Activated CD8-positive, alpha-beta memory T cell treated with anti-CD3 and anti-CD28 coated beads, Interleukin-2, amount 50 U/mL, for 1 hour (primary cell): ENCODE measurements around the gene NUB1.
A peak's percentile ranks its signal among the peaks of the same experiment; 100 is the strongest.

ENCODE experiments used
- DNase-seq: peaks from one replicate; pipeline ENCODE4 v3.0.0-alpha.2; 2020; ENCODE audit errors: extremely low read depth

The NUB1 gene

DNA sequence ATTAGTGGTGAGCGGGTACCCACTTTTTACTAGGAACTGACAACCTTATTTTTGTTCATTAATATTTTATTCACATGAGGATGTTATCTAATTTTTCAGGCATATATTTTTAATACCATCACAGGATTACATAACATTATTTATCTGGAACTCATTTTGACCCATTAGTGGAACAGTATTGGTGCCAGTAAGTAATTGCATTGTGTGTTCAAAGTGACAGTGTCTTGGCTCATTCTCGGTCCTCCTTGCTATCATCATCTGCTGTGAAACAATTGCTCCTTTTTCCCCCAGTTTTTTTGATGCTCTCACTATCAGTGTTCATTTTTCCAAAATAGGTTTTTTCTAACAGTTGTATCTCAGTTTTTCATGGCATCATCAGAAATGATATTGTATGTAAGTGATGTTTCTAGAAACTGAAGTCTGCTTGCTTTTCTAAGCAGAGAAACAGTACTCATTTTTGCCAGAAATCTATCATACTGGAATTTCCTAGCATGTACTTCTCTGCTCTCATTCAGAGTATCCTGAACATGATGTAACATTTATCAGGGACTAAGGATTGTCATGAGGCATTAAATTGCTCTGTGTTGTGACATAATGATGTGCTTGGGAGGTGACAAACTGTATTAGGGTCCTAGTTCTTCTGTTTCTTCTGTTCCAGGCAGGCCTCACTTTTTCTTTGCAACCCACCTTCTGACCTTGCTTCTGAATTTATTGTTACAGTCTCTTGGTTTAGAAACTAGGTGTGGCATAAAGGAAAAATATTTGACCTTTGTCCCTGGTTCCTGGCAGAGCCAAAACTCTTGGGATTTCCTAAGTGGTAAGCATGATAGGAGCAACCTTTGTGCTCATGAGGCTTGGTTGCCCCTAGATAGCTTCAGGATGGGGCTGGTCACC lies 4.2 kb downstream of the NUB1 start:
- DNase-seq, result no peak

- no peak for DNase-seq
These were observed 4.8 kb downstream of the NUB1 start for GRCh38 chr7:151346470-151346769.

DNA sequence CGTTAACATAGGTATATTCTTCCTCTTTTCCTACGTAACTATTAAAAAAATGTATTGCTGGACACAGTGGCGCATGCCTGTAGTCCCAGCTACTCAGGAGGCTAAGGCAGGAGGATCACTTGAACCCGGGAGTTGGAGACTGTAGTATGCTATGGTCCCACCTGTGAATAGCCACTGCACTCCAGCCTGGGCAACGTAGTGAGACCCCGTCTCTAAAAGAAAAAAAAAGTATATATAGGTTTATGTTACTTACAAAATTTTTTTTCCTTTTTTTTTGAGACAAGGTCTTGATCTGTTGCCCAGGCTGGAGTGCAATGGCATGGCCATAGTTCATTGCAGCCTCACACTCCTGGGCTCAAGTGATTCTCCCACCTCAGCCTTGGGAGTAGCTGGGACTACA lies 5.6 kb downstream of the NUB1 start:
- no peak for DNase-seq

DNA sequence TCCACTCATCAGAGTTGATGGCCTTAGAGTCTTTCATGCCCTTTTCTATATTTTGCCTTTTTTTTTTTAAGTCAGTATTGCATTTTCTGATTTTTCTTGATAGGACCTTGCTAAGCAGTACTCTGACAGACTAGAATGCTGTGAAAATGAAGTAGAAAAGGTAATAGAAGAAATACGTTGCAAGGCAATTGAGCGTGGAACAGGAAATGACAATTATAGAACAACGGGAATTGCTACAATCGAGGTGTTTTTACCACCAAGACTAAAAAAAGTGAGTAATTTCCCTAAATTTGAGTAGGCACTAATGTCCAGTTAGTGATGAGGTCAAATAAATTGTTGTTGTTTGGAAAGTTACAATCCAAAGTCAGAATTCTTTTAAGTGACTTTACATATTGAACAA lies 7.4 kb downstream of the NUB1 start:
- no peak for DNase-seq

DNA sequence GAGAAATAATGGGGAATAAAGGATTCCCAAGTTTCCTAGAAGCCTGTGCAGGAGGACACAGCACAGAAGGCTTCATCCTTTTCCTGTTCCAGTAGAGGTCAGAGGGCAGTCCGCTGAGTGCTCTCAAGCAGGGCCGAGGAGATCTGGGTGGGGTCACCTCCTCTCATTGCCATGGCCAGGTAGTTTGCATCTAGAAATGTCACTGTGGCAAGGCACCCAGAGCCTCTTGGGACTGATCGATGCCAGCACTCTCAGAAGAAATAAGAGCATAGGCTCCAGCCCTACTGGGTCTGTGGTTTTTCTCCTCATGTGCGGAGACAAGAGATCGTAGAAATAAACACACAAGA lies 7.9 kb downstream of the NUB1 start:
- DNase-seq, result no peak

DNA sequence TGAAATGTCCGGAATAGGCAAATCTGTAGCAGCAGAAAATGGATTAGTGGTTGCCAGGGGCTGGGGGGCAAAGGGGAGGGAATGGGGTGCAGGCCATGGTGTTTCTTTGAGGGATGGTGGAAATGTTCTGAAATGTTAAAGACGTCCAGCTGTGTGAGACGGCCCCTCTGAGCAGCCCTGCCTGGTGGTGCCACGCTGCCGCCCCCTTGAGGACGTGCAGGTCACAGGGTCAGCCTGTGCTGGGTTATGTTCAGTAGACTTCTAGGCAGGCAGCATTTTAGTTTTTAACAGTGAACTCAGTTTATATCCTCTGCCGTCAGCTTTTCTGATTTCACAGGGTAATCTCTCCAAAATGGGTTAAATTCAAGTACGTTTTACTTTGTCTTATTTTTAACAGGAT lies 9.4 kb downstream of the NUB1 start:
- DNase-seq, result no peak

DNA sequence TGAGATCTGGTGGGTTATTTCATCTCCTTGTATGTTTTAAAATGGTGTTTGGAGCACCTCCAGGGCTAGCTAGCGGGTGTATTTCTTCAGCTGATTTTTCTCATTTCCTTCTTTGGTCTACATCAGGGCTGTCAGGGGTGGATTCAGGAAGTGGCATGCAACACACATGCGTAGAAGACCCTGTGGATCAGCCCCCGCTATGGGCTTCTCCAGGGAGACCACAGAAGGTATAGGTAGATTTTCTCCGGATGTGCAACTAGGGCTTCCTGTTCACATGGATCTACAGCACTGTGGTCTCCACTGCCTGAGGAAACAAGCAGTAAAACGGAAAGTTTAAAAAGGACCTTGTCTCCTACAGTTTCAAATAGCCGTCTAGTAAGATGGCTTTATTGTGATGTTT lies 10.4 kb downstream of the NUB1 start:
- DNase-seq, result peak; percentile 26

GRCh38 chr7:151352512-151352911 lies 10.9 kb downstream of the NUB1 start:
- no peak for DNase-seq

GRCh38 chr7:151361193-151361959 lies 19.8 kb downstream of the NUB1 start:
- DNase-seq, result no peak

DNA sequence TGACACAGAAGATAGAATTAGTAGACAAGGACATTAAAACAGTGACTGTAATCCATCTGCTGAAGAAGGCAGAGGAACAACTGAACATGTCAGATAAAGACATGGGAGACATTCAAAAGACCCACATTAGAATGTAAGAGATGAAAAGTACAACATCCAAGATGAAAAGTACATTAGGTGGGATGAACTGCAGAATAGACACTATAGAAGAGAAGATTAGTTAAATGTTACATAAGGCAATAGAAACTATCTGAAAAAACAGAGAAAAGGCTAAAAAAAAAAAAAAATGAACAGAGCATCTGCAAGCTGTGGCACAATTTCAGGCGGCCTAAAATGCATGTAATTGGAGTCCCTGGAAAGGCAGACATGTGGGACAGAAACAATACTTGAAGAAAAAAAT lies 21.6 kb downstream of the NUB1 start:
- DNase-seq, result no peak

- DNase-seq, result no peak
These were observed 24.7 kb downstream of the NUB1 start for GRCh38 chr7:151366166-151366879.

- no peak for DNase-seq
These were observed 25.2 kb downstream of the NUB1 start for GRCh38 chr7:151366880-151367222.

GRCh38 chr7:151367284-151367683 lies 25.7 kb downstream of the NUB1 start:
- DNase-seq, result no peak

DNA sequence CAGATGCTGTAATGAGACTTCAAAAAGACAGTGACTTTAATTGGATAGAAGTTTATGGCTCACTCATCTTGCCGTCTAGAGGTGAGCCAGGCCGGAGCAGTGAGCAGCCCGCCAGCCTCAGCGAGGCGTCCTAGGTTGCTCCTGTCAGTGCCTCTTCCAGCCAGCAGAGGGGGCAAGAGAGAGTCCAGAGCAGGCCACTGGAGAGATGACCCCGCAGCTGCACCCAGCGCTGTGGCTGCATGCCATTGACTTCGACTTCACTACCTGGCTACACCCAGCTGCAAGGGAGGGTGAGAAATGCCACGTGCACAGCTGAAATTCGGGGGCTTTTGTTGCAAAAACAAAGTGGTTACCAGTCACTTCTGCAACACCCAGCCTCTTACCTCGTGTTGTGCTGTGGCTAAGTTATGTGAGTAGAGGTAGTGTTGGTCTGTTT lies 26.5 kb downstream of the NUB1 start:
- peak; percentile 36 for DNase-seq

- DNase-seq, result no peak
These were observed 29.7 kb downstream of the NUB1 start for GRCh38 chr7:151371266-151371665.

DNA sequence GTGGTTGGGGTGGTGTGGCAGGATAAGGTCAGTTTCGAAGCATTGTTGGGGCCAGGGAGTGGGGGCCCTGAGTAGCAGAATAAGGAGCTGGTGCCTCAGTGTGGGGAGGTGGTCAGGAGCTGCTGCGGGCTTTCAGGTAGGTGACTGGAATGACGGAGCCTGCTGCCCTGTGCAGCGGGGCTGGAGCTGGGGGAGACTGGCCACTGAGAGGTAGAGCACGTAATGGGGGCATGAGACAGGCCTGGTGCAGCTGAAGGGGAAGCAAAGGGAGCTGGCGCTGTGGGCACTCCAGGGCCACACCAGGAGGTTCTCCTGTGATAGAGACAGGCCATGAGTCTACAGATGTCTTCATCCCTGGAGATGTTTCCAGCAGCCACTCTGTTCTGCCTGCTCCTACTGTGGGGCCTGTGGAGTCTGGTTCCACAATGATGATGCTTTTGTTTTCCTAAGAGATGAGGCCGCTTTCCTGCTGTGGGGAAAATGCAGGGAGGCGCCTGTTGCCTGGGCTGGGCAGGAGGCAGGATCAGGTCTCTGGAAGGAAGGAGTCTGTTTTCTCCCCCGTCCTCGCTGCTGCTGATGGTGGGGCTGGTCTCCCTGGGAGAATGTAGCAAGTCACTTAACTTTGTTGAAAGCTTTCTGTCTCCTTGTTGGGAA lies 31.1 kb downstream of the NUB1 start:
- no peak for DNase-seq

GRCh38 chr7:151373599-151373998 lies 32.0 kb downstream of the NUB1 start:
- no peak for DNase-seq

- DNase-seq, result no peak
These were observed 32.5 kb downstream of the NUB1 start for GRCh38 chr7:151374139-151374538.

DNA sequence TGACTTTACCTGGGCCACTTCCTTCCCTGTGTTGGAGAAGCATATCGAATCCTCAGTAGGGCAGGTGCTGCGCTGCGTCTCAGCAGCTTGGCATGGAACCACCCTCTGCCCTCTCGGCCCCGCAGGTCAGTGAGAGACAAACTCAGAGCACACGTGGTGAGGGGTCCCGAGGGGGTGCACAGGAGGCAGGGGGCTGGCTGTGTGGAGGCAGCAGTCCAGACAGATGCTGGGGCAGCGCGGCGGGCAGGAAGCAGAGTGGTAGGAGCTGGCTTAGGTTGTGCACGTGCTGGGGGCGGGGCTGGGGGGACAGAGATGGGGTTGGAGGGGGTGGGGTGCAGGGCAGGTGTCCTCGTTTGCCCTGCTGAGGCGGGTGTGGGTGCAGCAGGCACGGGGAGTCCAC lies 33.1 kb downstream of the NUB1 start:
- DNase-seq, result no peak

GRCh38 chr7:151375530-151376217 lies 34.1 kb downstream of the NUB1 start:
- no peak for DNase-seq

DNA sequence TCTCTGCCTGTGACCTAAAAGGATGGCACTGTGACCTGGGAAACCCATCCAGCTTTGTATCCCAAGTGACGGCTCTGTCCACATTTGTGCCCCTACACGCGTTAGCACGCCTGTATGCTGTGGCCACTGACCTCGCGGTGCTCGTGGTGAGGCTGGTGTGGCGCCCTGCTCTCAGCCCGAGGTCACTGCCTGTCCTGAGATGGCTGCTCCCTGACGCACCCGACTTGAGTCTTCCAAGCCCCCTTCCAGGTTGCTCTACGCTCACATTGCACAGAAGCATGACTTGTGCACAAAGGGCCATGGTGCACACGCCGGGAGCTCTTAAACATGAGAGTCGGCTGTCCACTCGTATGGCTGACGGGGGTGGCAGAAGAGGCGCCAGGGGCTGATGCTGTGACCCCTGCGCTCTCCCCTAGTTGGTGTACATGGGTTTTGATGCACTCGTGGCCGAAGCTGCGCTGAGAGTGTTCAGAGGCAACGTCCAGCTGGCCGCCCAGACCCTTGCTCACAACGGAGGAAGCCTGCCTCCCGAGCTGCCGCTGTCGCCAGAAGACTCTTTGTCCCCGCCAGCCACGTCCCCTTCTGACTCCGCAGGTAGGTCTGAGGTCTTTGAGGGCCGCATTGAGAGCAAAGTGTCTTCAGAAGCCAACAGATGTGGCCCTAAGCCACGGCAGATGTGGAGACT lies 34.7 kb downstream of the NUB1 start:
- no peak for DNase-seq
